Cardiac muscle cell (in vitro differentiated cells and primary cell): ENCODE results near the gene SERAC1. TPM values are rescaled to one million over a fixed set of nuclear protein-coding genes. Genes with fewer than 3 reads are reported as not detected.

ENCODE experiments used
- DNase-seq, 2 donors: peaks; one replicate each; pipeline versions ENCODE4 v3.0.0 to v3.0.0-alpha.2; 2010 to 2017; ENCODE audit warnings: low read depth in 1 of 2, low spot score in 1 of 2
- H3K27ac ChIP-seq: fragments of 200-600 bp; sonication (generic); 2 replicates; pipeline ENCODE4 v1.5.1; 2016
- H3K27me3 ChIP-seq: fragments of 200-600 bp; sonication (generic); 2 replicates; pipeline ENCODE4 v1.6.0; 2016; ENCODE audit warnings: control low read depth
- H3K36me3 ChIP-seq: fragments of 200-600 bp; sonication (generic); 2 replicates; pipeline ENCODE4 v1.5.1; 2016; ENCODE audit warnings: control low read depth
- H3K4me1 ChIP-seq: fragments of 200-600 bp; sonication (generic); 2 replicates; pipeline ENCODE4 v1.8.1; 2017; ENCODE audit warnings: low read depth, mild to moderate bottlenecking, mixed run types
- H3K4me3 ChIP-seq: fragments of 200-600 bp; sonication (generic); 2 replicates; pipeline ENCODE4 v1.5.1; 2016; ENCODE audit warnings: mild to moderate bottlenecking
- H3K9me3 ChIP-seq: fragments of 200-600 bp; sonication (generic); 2 replicates; pipeline ENCODE4 v1.5.1; 2017; ENCODE audit warnings: low read depth, mild to moderate bottlenecking, control low read depth
- polyA plus RNA-seq: library from polyadenylated mRNA; unstranded; fragments of >200 nt; fragmentation: Nextera tagmentation; extraction: Ambion mirVana; gene quantifications from 2 replicates; pipeline ENCODE4 v1.2.1, GENCODE V29; 2016
- total RNA-seq: library from RNA; depleted of rRNA; stranded (reverse); fragments of >200 nt; gene quantifications from 2 replicates; pipeline ENCODE4 v1.2.3, GENCODE V29; 2016
- TF ChIP-seq, protein P1 (sequence below): IDR thresholded peaks from 2 replicates; pipeline ENCODE4 v1.5.1; 2012; ENCODE audit warnings: low read depth, mild to moderate bottlenecking, low read length

SERAC1 gene
- total and polyA plus RNA-seq, 2 experiments from 2014 or later: 8.7 to 10.2 TPM

DNA sequence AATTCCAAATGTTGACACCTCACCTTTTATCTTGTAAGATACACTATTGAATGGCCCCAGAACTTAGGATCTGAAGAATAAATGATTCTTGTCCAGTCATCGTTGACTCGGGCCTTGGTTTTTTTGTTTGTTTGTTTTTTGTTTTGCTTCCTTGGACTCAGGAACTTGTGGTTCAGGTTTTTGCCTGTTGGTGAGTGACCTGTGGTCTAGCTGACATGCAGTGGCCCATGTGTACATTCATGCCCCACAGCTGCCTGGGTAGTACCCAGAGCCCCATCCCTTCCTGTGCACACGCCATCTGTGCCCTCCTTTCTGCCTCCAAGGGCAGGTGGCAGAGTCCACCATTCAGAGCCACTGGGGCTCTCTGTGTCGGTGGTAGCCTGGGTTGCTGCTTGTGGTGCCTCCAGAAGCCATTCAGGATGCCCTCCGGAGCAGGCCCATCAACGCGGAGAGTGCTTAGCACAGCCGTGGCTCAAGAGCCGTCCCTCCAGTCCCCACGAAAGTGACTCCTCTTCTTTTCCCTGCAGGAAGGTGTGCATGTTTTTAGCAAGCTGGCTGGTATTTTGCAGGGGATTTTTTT lies 100.5 kb downstream of the SERAC1 start:
- H3K36me3 ChIP-seq: no peaks in the 10 kb centered on the region
- DNase-seq: no peak
- no peak overlapping the region for H3K4me3 ChIP-seq
- no peaks in the 10 kb centered on the region for H3K4me1 ChIP-seq
- H3K9me3 ChIP-seq: no peaks in the 10 kb centered on the region
- no peak overlapping the region for H3K27ac ChIP-seq
- TF ChIP-seq, protein P1, sequence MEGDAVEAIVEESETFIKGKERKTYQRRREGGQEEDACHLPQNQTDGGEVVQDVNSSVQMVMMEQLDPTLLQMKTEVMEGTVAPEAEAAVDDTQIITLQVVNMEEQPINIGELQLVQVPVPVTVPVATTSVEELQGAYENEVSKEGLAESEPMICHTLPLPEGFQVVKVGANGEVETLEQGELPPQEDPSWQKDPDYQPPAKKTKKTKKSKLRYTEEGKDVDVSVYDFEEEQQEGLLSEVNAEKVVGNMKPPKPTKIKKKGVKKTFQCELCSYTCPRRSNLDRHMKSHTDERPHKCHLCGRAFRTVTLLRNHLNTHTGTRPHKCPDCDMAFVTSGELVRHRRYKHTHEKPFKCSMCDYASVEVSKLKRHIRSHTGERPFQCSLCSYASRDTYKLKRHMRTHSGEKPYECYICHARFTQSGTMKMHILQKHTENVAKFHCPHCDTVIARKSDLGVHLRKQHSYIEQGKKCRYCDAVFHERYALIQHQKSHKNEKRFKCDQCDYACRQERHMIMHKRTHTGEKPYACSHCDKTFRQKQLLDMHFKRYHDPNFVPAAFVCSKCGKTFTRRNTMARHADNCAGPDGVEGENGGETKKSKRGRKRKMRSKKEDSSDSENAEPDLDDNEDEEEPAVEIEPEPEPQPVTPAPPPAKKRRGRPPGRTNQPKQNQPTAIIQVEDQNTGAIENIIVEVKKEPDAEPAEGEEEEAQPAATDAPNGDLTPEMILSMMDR: no peak
- H3K27me3 ChIP-seq: no peaks in the 10 kb centered on the region

DNA sequence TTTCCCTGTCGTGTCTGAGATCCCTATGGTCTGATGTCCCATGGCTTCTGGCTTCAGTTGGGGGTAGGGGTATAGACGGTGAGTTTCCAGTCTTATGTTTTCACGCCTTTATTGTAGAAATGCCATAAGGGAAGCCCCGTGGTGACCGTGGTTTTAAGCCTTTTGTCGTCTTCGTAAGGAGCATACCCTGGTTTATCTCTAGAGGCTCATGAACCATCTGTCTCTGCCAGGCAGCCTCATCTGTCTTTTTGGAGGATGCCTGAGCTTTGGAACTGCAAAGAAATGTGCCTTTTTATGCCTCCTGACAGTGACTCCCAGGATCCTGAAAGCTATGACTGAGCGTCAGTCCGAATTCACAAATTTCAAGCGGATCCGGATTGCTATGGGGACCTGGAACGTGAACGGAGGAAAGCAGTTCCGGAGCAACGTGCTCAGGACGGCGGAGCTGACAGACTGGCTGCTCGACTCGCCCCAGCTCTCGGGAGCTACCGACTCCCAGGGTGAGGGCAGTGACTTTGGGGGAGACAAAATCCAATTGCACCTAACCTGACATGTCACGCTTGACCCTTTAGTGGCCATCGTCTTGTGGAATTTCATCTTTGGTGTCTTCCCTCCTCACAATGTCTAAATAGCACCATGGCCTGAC lies 101.8 kb downstream of the SERAC1 start:
- Histone ChIP-seq H3K4me3 (no peak overlapping the region), H3K9me3 (no peaks in the 10 kb centered on the region), H3K27me3 (no peaks in the 10 kb centered on the region), H3K4me1 (no peaks in the 10 kb centered on the region), H3K36me3 (no peaks in the 10 kb centered on the region), H3K27ac (no peak overlapping the region)
- no peak for DNase-seq
- TF ChIP-seq, protein P1: no peak

DNA sequence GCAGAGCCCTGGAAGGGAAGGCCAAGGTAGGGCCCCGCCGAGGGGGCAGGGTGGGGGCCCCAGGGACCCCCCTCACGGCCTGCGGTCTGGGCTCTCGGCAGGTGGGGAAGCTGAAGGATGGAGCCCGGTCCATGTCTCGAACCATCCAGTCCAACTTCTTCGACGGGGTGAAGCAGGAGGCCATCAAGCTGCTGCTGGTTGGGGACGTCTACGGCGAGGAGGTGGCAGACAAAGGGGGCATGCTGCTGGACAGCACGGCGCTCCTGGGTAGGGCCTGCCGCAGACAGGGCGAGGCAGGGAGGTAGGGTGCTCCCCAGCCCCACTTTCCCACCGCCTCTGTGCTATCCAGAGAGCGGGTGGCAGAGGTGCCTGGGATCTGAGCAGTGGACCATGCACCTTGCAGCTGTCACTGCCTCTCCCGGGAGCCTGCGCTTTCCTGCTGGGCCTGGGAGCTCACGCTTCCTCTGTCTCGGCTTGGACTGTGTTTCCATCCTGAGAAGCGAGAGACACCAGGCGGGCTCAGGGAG lies 103.3 kb downstream of the SERAC1 start:
- DNase-seq: no peak
- Histone ChIP-seq H3K27me3 (no peaks in the 10 kb centered on the region), H3K27ac (no peak overlapping the region), H3K4me1 (no peaks in the 10 kb centered on the region), H3K9me3 (no peaks in the 10 kb centered on the region), H3K36me3 (no peaks in the 10 kb centered on the region), H3K4me3 (no peak overlapping the region)
- TF ChIP-seq, protein P1: no peak

DNA sequence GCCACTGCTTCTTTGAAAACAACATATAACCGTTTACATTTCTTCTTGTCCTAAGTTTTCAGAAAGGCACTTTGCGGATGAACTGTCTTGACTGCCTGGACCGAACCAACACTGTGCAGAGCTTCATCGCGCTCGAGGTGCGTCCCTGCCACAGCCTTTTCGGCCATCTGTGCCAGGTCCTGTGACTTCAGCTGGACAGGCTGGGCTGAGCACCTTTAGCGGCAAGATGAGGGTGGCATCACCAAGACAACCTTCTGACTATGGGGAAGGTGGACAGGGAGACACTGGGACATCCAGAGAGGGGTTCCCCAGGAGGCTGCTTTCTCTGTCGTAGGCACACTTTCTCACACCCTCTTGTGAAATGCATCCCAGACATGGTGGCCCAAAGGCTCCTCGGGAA lies 104.3 kb downstream of the SERAC1 start:
- Histone ChIP-seq H3K4me3 (no peak overlapping the region), H3K36me3 (no peaks in the 10 kb centered on the region), H3K9me3 (no peaks in the 10 kb centered on the region), H3K4me1 (no peaks in the 10 kb centered on the region), H3K27ac (no peak overlapping the region), H3K27me3 (no peaks in the 10 kb centered on the region)
- TF ChIP-seq, protein P1: no peak
- no peak for DNase-seq

DNA sequence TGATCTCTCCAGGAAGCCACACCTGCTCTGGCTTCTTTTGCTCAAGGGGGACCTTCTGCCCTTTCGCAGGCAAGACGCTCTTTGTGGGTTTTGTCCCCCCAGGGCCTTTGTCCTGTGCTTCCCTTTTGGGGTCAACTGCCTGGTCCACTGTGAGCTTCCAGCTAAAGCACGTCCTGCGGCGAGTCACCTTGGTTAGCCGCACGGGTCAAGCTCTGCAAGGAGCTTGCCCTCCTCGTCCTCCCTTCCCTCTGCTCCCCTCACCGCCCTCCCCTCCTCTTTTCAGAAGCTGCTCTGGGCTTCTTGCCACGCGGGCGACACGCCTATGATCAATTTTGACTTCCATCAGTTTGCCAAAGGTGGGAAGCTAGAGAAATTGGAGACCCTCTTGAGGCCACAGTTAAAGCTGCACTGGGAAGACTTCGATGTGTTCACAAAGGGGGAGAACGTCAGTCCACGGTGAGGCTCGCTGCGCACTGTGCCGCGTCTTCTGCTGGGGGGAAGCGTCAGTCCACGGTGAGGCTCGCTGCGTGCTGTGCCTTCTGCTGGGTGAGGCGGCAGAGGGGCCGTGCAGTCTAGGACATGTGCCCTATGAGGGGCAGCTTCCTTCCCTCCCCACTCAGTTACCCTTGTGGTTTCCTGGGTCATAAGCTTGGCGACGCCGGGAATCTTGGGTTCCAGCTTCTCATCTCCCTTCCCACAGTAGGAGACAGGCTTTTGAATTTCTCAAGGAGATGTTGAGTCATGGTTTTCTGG lies 106.2 kb downstream of the SERAC1 start:
- H3K4me1 ChIP-seq: no peaks in the 10 kb centered on the region
- H3K27me3 ChIP-seq: no peaks in the 10 kb centered on the region
- TF ChIP-seq, protein P1: no peak
- no peaks in the 10 kb centered on the region for H3K9me3 ChIP-seq
- DNase-seq: peak in 1 of 2 donors; percentile 44
- H3K27ac ChIP-seq: no peak overlapping the region
- H3K36me3 ChIP-seq: no peaks in the 10 kb centered on the region
- H3K4me3 ChIP-seq: no peak overlapping the region
